ENCODE data around the gene PURA. TPM values are rescaled to one million over a fixed set of nuclear protein-coding genes. Genes with fewer than 3 reads are reported as not detected.

The PURA gene
- polyA plus RNA-seq, 3 donors, result 1.1 to 1.6 (median 1.2) TPM

- TF ChIP-seq, protein P1, sequence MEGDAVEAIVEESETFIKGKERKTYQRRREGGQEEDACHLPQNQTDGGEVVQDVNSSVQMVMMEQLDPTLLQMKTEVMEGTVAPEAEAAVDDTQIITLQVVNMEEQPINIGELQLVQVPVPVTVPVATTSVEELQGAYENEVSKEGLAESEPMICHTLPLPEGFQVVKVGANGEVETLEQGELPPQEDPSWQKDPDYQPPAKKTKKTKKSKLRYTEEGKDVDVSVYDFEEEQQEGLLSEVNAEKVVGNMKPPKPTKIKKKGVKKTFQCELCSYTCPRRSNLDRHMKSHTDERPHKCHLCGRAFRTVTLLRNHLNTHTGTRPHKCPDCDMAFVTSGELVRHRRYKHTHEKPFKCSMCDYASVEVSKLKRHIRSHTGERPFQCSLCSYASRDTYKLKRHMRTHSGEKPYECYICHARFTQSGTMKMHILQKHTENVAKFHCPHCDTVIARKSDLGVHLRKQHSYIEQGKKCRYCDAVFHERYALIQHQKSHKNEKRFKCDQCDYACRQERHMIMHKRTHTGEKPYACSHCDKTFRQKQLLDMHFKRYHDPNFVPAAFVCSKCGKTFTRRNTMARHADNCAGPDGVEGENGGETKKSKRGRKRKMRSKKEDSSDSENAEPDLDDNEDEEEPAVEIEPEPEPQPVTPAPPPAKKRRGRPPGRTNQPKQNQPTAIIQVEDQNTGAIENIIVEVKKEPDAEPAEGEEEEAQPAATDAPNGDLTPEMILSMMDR (IDR thresholded peaks at IDR 0.05), result no peak
- no peak for DNase-seq
- H3K27me3 Mint-ChIP-seq (ENCODE audit: low read depth in 3 of 3), result peaks cover 2 to 12% (median 5%) of the 10 kb centered on the region in 3 donors
- Histone ChIP-seq H3K27ac (ENCODE audit: low read depth in 1 of 2, low read length in 2 of 2) (no peak overlapping the region), H2AFZ (ENCODE audit: insufficient read depth, low read depth, low read length, poor library complexity, severe bottlenecking) (no peak overlapping the region), H3K4me2 (replicated peaks; ENCODE audit: extremely low read depth, low read length, poor library complexity, severe bottlenecking) (no peak overlapping the region), H3K27me3 (ENCODE audit: control insufficient read depth in 2 of 2, insufficient read depth in 2 of 2, low read length in 2 of 2) (no peaks in the 10 kb centered on the region), H3K79me2 (ENCODE audit: insufficient read depth, low read length) (no peaks in the 10 kb centered on the region), H3K36me3 (replicated peaks in 1 of 2; ENCODE audit: control insufficient read depth in 1 of 2, insufficient read depth in 2 of 2, low read length in 2 of 2) (no peaks in the 10 kb centered on the region), H3K9me3 (replicated peaks in 1 of 2; ENCODE audit: control insufficient read depth in 1 of 2, insufficient read depth in 1 of 2, low read length in 2 of 2) (no peaks in the 10 kb centered on the region), H3K9ac (ENCODE audit: insufficient read depth, low read length, poor library complexity, severe bottlenecking) (no peak overlapping the region), H4K20me1 (ENCODE audit: insufficient read depth, low read length) (no peaks in the 10 kb centered on the region), H3K4me1 (ENCODE audit: control insufficient read depth in 1 of 2, insufficient read depth in 2 of 2, low read length in 2 of 2) (peaks cover 18 to 24% of the 10 kb centered on the region in 2 donors), H3K4me3 (replicated peaks in 1 of 3; ENCODE audit: low read depth in 2 of 3, low read length in 3 of 3) (no peak overlapping the region)
- no peaks in the 10 kb centered on the region for H3K36me3 Mint-ChIP-seq
- H3K27ac Mint-ChIP-seq, result no peak overlapping the region
- H3K9me3 Mint-ChIP-seq, result peaks cover 0 to 2% (median 0%) of the 10 kb centered on the region in 7 donors
- WGBS (ENCODE audit: insufficient coverage), result 90% methylated on average over 4 of the region's 5 CpGs
- peaks cover 21% of the 10 kb centered on the region for H3K4me1 Mint-ChIP-seq
- no peak overlapping the region for H3K4me3 Mint-ChIP-seq
- intact Hi-C loops (cut with micrococcal nuclease), result loop anchor here in 1 of 2 donors (10.0 kb wide), 1 partner anchor 189 kb away; no protein-coding TSS in a partner anchor
Measured at GRCh38 chr5:140165101-140165922, 51.4 kb downstream of the PURA start.

- 74% methylated on average over 3 of the region's 4 CpGs for WGBS (ENCODE audit: insufficient coverage)
- no peak for DNase-seq
- H3K27me3 Mint-ChIP-seq (ENCODE audit: low read depth in 3 of 3), result peaks cover 2 to 9% (median 3%) of the 10 kb centered on the region in 3 donors
- H3K4me1 Mint-ChIP-seq, result peaks cover 21% of the 10 kb centered on the region
- H4K20me1 ChIP-seq (ENCODE audit: insufficient read depth, low read length), result no peaks in the 10 kb centered on the region
- no peak overlapping the region for H3K27ac Mint-ChIP-seq
- intact Hi-C loops (cut with micrococcal nuclease), result loop anchor here in 1 of 2 donors (10.0 kb wide), 1 partner anchor 189 kb away; no protein-coding TSS in a partner anchor
- no peak overlapping the region for H3K9ac ChIP-seq (ENCODE audit: insufficient read depth, low read length, poor library complexity, severe bottlenecking)
- no peaks in the 10 kb centered on the region for H3K36me3 Mint-ChIP-seq
- H3K9me3 Mint-ChIP-seq, result peaks cover 0 to 2% (median 0%) of the 10 kb centered on the region in 7 donors
- no peak overlapping the region for H3K4me2 ChIP-seq (replicated peaks; ENCODE audit: extremely low read depth, low read length, poor library complexity, severe bottlenecking)
- TF ChIP-seq, protein P1 (IDR thresholded peaks at IDR 0.05), result no peak
- H3K9me3 ChIP-seq (replicated peaks in 1 of 2; ENCODE audit: control insufficient read depth in 1 of 2, insufficient read depth in 1 of 2, low read length in 2 of 2), result no peaks in the 10 kb centered on the region
- no peak overlapping the region for H2AFZ ChIP-seq (ENCODE audit: insufficient read depth, low read depth, low read length, poor library complexity, severe bottlenecking)
- no peaks in the 10 kb centered on the region for H3K79me2 ChIP-seq (ENCODE audit: insufficient read depth, low read length)
- H3K27ac ChIP-seq (ENCODE audit: low read depth in 1 of 2, low read length in 2 of 2), result no peak overlapping the region
- H3K27me3 ChIP-seq (ENCODE audit: control insufficient read depth in 2 of 2, insufficient read depth in 2 of 2, low read length in 2 of 2), result no peaks in the 10 kb centered on the region
- no peaks in the 10 kb centered on the region for H3K36me3 ChIP-seq (replicated peaks in 1 of 2; ENCODE audit: control insufficient read depth in 1 of 2, insufficient read depth in 2 of 2, low read length in 2 of 2)
- no peak overlapping the region for H3K4me3 ChIP-seq (replicated peaks in 1 of 3; ENCODE audit: low read depth in 2 of 3, low read length in 3 of 3)
- H3K4me1 ChIP-seq (ENCODE audit: control insufficient read depth in 1 of 2, insufficient read depth in 2 of 2, low read length in 2 of 2), result peaks cover 18 to 24% of the 10 kb centered on the region in 2 donors
- H3K4me3 Mint-ChIP-seq, result no peak overlapping the region
Measured at GRCh38 chr5:140165923-140166270, 52.0 kb downstream of the PURA start.
